Measurements from ENCODE around the gene ATPAF2.

ATPAF2 gene

GRCh38 chr17:18039535-18040260 lies 730 bp upstream of the ATPAF2 start:
- no peak for DNase-seq

GRCh38 chr17:18038149-18038850 lies 668 bp downstream of the ATPAF2 start:
- DNase-seq, result no peak

- DNase-seq, result no peak
Measured at GRCh38 chr17:18037486-18037885, 1.5 kb downstream of the ATPAF2 start.

- DNase-seq, result no peak
Measured at GRCh38 chr17:18035704-18036103, 3.3 kb downstream of the ATPAF2 start.

GRCh38 chr17:18033442-18034099 lies 5.4 kb downstream of the ATPAF2 start:
- DNase-seq, result peak; percentile 82

- no peak for DNase-seq
Measured at GRCh38 chr17:18031955-18032354, 7.0 kb downstream of the ATPAF2 start.

- no peak for DNase-seq
Measured at GRCh38 chr17:18028952-18029540, 9.9 kb downstream of the ATPAF2 start.

GRCh38 chr17:18028114-18028951 lies 10.6 kb downstream of the ATPAF2 start:
- no peak for DNase-seq

- DNase-seq, result no peak
Measured at GRCh38 chr17:18027280-18027679, 11.7 kb downstream of the ATPAF2 start.

- DNase-seq, result peak; percentile 39
Measured at GRCh38 chr17:18025945-18026776, 12.8 kb downstream of the ATPAF2 start.

GRCh38 chr17:18025241-18025944 lies 13.6 kb downstream of the ATPAF2 start:
- no peak for DNase-seq

- no peak for DNase-seq
Measured at GRCh38 chr17:18021372-18021771, 17.6 kb downstream of the ATPAF2 start.

GRCh38 chr17:18020971-18021370 lies 18.0 kb downstream of the ATPAF2 start:
- DNase-seq, result no peak

- DNase-seq, result no peak
Measured at GRCh38 chr17:18019838-18020154, 19.2 kb downstream of the ATPAF2 start.

GRCh38 chr17:18018411-18018921 lies 20.5 kb downstream of the ATPAF2 start:
- no peak for DNase-seq

GRCh38 chr17:18017958-18018357 lies 21.0 kb downstream of the ATPAF2 start:
- DNase-seq, result no peak

GRCh38 chr17:18016426-18016825 lies 22.5 kb downstream of the ATPAF2 start:
- no peak for DNase-seq

GRCh38 chr17:18015593-18015992 lies 23.4 kb downstream of the ATPAF2 start:
- DNase-seq, result peak; percentile 93

GRCh38 chr17:18014006-18014405 lies 25.0 kb downstream of the ATPAF2 start:
- DNase-seq, result no peak

GRCh38 chr17:18011286-18011685 lies 27.7 kb downstream of the ATPAF2 start:
- no peak for DNase-seq
